ENCODE data around the gene PPP2R5E.

PPP2R5E gene

GRCh38 chr14:63426838-63427352 lies 116.3 kb downstream of the PPP2R5E start:
- Histone ChIP-seq H3K4me1 (ENCODE audit: control insufficient read depth, insufficient read depth, low read length, poor library complexity, severe bottlenecking) (no peaks in the 10 kb centered on the region), H3K36me3 (ENCODE audit: control insufficient read depth, insufficient read depth, low read length) (no peaks in the 10 kb centered on the region), H3K4me3 (ENCODE audit: insufficient read depth, low read depth, low read length, poor library complexity, severe bottlenecking) (no peak overlapping the region), H3K27ac (ENCODE audit: insufficient read depth, low read length, poor library complexity, severe bottlenecking) (no peak overlapping the region), H3K27me3 (replicated peaks; ENCODE audit: control insufficient read depth, insufficient read depth, low read length, poor library complexity, severe bottlenecking) (no peaks in the 10 kb centered on the region), H3K9me3 (ENCODE audit: control insufficient read depth, low read length) (no peaks in the 10 kb centered on the region)
- no peak for DNase-seq

GRCh38 chr14:63423889-63424288 lies 119.3 kb downstream of the PPP2R5E start:
- no peak overlapping the region for H3K27ac ChIP-seq (ENCODE audit: insufficient read depth, low read length, poor library complexity, severe bottlenecking)
- no peaks in the 10 kb centered on the region for H3K9me3 ChIP-seq (ENCODE audit: control insufficient read depth, low read length)
- peaks cover 6% of the 10 kb centered on the region for H3K36me3 ChIP-seq (ENCODE audit: control insufficient read depth, insufficient read depth, low read length)
- no peaks in the 10 kb centered on the region for H3K27me3 ChIP-seq (replicated peaks; ENCODE audit: control insufficient read depth, insufficient read depth, low read length, poor library complexity, severe bottlenecking)
- no peaks in the 10 kb centered on the region for H3K4me1 ChIP-seq (ENCODE audit: control insufficient read depth, insufficient read depth, low read length, poor library complexity, severe bottlenecking)
- no peak overlapping the region for H3K4me3 ChIP-seq (ENCODE audit: insufficient read depth, low read depth, low read length, poor library complexity, severe bottlenecking)
- no peak for DNase-seq

GRCh38 chr14:63423381-63423780 lies 119.8 kb downstream of the PPP2R5E start:
- Histone ChIP-seq H3K27ac (ENCODE audit: insufficient read depth, low read length, poor library complexity, severe bottlenecking) (no peak overlapping the region), H3K4me1 (ENCODE audit: control insufficient read depth, insufficient read depth, low read length, poor library complexity, severe bottlenecking) (no peaks in the 10 kb centered on the region), H3K4me3 (ENCODE audit: insufficient read depth, low read depth, low read length, poor library complexity, severe bottlenecking) (no peak overlapping the region), H3K9me3 (ENCODE audit: control insufficient read depth, low read length) (no peaks in the 10 kb centered on the region), H3K27me3 (replicated peaks; ENCODE audit: control insufficient read depth, insufficient read depth, low read length, poor library complexity, severe bottlenecking) (no peaks in the 10 kb centered on the region), H3K36me3 (ENCODE audit: control insufficient read depth, insufficient read depth, low read length) (peaks cover 6% of the 10 kb centered on the region)
- no peak for DNase-seq

GRCh38 chr14:63421919-63422318 lies 121.3 kb downstream of the PPP2R5E start:
- Histone ChIP-seq H3K27me3 (replicated peaks; ENCODE audit: control insufficient read depth, insufficient read depth, low read length, poor library complexity, severe bottlenecking) (no peaks in the 10 kb centered on the region), H3K36me3 (ENCODE audit: control insufficient read depth, insufficient read depth, low read length) (peaks cover 6% of the 10 kb centered on the region), H3K9me3 (ENCODE audit: control insufficient read depth, low read length) (no peaks in the 10 kb centered on the region), H3K27ac (ENCODE audit: insufficient read depth, low read length, poor library complexity, severe bottlenecking) (no peak overlapping the region), H3K4me1 (ENCODE audit: control insufficient read depth, insufficient read depth, low read length, poor library complexity, severe bottlenecking) (no peaks in the 10 kb centered on the region), H3K4me3 (ENCODE audit: insufficient read depth, low read depth, low read length, poor library complexity, severe bottlenecking) (no peak overlapping the region)
- no peak for DNase-seq

- H3K36me3 ChIP-seq (ENCODE audit: control insufficient read depth, insufficient read depth, low read length): peaks cover 6% of the 10 kb centered on the region
- H3K9me3 ChIP-seq (ENCODE audit: control insufficient read depth, low read length): no peaks in the 10 kb centered on the region
- H3K27ac ChIP-seq (ENCODE audit: insufficient read depth, low read length, poor library complexity, severe bottlenecking): no peak overlapping the region
- H3K4me1 ChIP-seq (ENCODE audit: control insufficient read depth, insufficient read depth, low read length, poor library complexity, severe bottlenecking): no peaks in the 10 kb centered on the region
- H3K27me3 ChIP-seq (replicated peaks; ENCODE audit: control insufficient read depth, insufficient read depth, low read length, poor library complexity, severe bottlenecking): no peaks in the 10 kb centered on the region
- DNase-seq: no peak
- H3K4me3 ChIP-seq (ENCODE audit: insufficient read depth, low read depth, low read length, poor library complexity, severe bottlenecking): no peak overlapping the region
These were observed 122.0 kb downstream of the PPP2R5E start for GRCh38 chr14:63421226-63421625.

GRCh38 chr14:63418020-63418419 lies 125.2 kb downstream of the PPP2R5E start:
- Histone ChIP-seq H3K4me1 (ENCODE audit: control insufficient read depth, insufficient read depth, low read length, poor library complexity, severe bottlenecking) (no peaks in the 10 kb centered on the region), H3K27ac (ENCODE audit: insufficient read depth, low read length, poor library complexity, severe bottlenecking) (no peak overlapping the region), H3K27me3 (replicated peaks; ENCODE audit: control insufficient read depth, insufficient read depth, low read length, poor library complexity, severe bottlenecking) (no peaks in the 10 kb centered on the region), H3K36me3 (ENCODE audit: control insufficient read depth, insufficient read depth, low read length) (peaks cover 12% of the 10 kb centered on the region), H3K9me3 (ENCODE audit: control insufficient read depth, low read length) (no peaks in the 10 kb centered on the region), H3K4me3 (ENCODE audit: insufficient read depth, low read depth, low read length, poor library complexity, severe bottlenecking) (no peak overlapping the region)
- DNase-seq: no peak

GRCh38 chr14:63413009-63413408 lies 130.2 kb downstream of the PPP2R5E start:
- peaks cover 14% of the 10 kb centered on the region for H3K36me3 ChIP-seq (ENCODE audit: control insufficient read depth, insufficient read depth, low read length)
- H3K4me3 ChIP-seq (ENCODE audit: insufficient read depth, low read depth, low read length, poor library complexity, severe bottlenecking): no peak overlapping the region
- no peaks in the 10 kb centered on the region for H3K27me3 ChIP-seq (replicated peaks; ENCODE audit: control insufficient read depth, insufficient read depth, low read length, poor library complexity, severe bottlenecking)
- no peaks in the 10 kb centered on the region for H3K4me1 ChIP-seq (ENCODE audit: control insufficient read depth, insufficient read depth, low read length, poor library complexity, severe bottlenecking)
- H3K27ac ChIP-seq (ENCODE audit: insufficient read depth, low read length, poor library complexity, severe bottlenecking): no peak overlapping the region
- H3K9me3 ChIP-seq (ENCODE audit: control insufficient read depth, low read length): no peaks in the 10 kb centered on the region
- no peak for DNase-seq

GRCh38 chr14:63406333-63406732 lies 136.8 kb downstream of the PPP2R5E start:
- Histone ChIP-seq H3K27me3 (replicated peaks; ENCODE audit: control insufficient read depth, insufficient read depth, low read length, poor library complexity, severe bottlenecking) (no peaks in the 10 kb centered on the region), H3K4me3 (ENCODE audit: insufficient read depth, low read depth, low read length, poor library complexity, severe bottlenecking) (no peak overlapping the region), H3K27ac (ENCODE audit: insufficient read depth, low read length, poor library complexity, severe bottlenecking) (no peak overlapping the region), H3K4me1 (ENCODE audit: control insufficient read depth, insufficient read depth, low read length, poor library complexity, severe bottlenecking) (no peaks in the 10 kb centered on the region), H3K36me3 (ENCODE audit: control insufficient read depth, insufficient read depth, low read length) (peaks cover 8% of the 10 kb centered on the region), H3K9me3 (ENCODE audit: control insufficient read depth, low read length) (no peaks in the 10 kb centered on the region)
- no peak for DNase-seq

- Histone ChIP-seq H3K4me1 (ENCODE audit: control insufficient read depth, insufficient read depth, low read length, poor library complexity, severe bottlenecking) (no peaks in the 10 kb centered on the region), H3K27me3 (replicated peaks; ENCODE audit: control insufficient read depth, insufficient read depth, low read length, poor library complexity, severe bottlenecking) (no peaks in the 10 kb centered on the region), H3K27ac (ENCODE audit: insufficient read depth, low read length, poor library complexity, severe bottlenecking) (no peak overlapping the region), H3K36me3 (ENCODE audit: control insufficient read depth, insufficient read depth, low read length) (peaks cover 8% of the 10 kb centered on the region), H3K4me3 (ENCODE audit: insufficient read depth, low read depth, low read length, poor library complexity, severe bottlenecking) (no peak overlapping the region), H3K9me3 (ENCODE audit: control insufficient read depth, low read length) (no peaks in the 10 kb centered on the region)
- no peak for DNase-seq
These were observed 137.5 kb downstream of the PPP2R5E start for GRCh38 chr14:63405715-63406114.

- Histone ChIP-seq H3K4me3 (ENCODE audit: insufficient read depth, low read depth, low read length, poor library complexity, severe bottlenecking) (no peak overlapping the region), H3K36me3 (ENCODE audit: control insufficient read depth, insufficient read depth, low read length) (peaks cover 6% of the 10 kb centered on the region), H3K9me3 (ENCODE audit: control insufficient read depth, low read length) (no peaks in the 10 kb centered on the region), H3K27me3 (replicated peaks; ENCODE audit: control insufficient read depth, insufficient read depth, low read length, poor library complexity, severe bottlenecking) (no peaks in the 10 kb centered on the region), H3K27ac (ENCODE audit: insufficient read depth, low read length, poor library complexity, severe bottlenecking) (no peak overlapping the region), H3K4me1 (ENCODE audit: control insufficient read depth, insufficient read depth, low read length, poor library complexity, severe bottlenecking) (no peaks in the 10 kb centered on the region)
- no peak for DNase-seq
These were observed 138.3 kb downstream of the PPP2R5E start for GRCh38 chr14:63404906-63405305.

- no peak for DNase-seq
- no peaks in the 10 kb centered on the region for H3K9me3 ChIP-seq (ENCODE audit: control insufficient read depth, low read length)
- H3K27ac ChIP-seq (ENCODE audit: insufficient read depth, low read length, poor library complexity, severe bottlenecking): no peak overlapping the region
- H3K36me3 ChIP-seq (ENCODE audit: control insufficient read depth, insufficient read depth, low read length): peaks cover 5% of the 10 kb centered on the region
- H3K4me3 ChIP-seq (ENCODE audit: insufficient read depth, low read depth, low read length, poor library complexity, severe bottlenecking): no peak overlapping the region
- H3K27me3 ChIP-seq (replicated peaks; ENCODE audit: control insufficient read depth, insufficient read depth, low read length, poor library complexity, severe bottlenecking): no peaks in the 10 kb centered on the region
- H3K4me1 ChIP-seq (ENCODE audit: control insufficient read depth, insufficient read depth, low read length, poor library complexity, severe bottlenecking): no peaks in the 10 kb centered on the region
These were observed 141.5 kb downstream of the PPP2R5E start for GRCh38 chr14:63401646-63402045.

Data from effector memory CD4-positive, alpha-beta T cell (primary cell).